SU-DHL-6 (cell line): Measurements from ENCODE around the gene SAMSN1.

Source experiments
- EZH2phosphoT487 ChIP-seq: fragments of 200-600 bp; sonication (generic), shearing (Covaris generic); conservative IDR thresholded peaks from 2 replicates; pipeline ENCODE4 v1.6.1; 2018; ENCODE audit warnings: mild to moderate bottlenecking, antibody characterized with exemption, low read length, moderate library complexity, mixed read lengths
- TF ChIP-seq, protein P1 (sequence below): fragments of 200-600 bp; sonication (generic); IDR thresholded peaks from one replicate; pipeline ENCODE4 v1.5.1; 2017; ENCODE audit warnings: antibody characterized with exemption, mild to moderate bottlenecking, low read length, moderate library complexity; ENCODE audit not compliant: insufficient read depth, poor library complexity, severe bottlenecking

- TF ChIP-seq, protein P1, sequence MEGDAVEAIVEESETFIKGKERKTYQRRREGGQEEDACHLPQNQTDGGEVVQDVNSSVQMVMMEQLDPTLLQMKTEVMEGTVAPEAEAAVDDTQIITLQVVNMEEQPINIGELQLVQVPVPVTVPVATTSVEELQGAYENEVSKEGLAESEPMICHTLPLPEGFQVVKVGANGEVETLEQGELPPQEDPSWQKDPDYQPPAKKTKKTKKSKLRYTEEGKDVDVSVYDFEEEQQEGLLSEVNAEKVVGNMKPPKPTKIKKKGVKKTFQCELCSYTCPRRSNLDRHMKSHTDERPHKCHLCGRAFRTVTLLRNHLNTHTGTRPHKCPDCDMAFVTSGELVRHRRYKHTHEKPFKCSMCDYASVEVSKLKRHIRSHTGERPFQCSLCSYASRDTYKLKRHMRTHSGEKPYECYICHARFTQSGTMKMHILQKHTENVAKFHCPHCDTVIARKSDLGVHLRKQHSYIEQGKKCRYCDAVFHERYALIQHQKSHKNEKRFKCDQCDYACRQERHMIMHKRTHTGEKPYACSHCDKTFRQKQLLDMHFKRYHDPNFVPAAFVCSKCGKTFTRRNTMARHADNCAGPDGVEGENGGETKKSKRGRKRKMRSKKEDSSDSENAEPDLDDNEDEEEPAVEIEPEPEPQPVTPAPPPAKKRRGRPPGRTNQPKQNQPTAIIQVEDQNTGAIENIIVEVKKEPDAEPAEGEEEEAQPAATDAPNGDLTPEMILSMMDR: no peak
- no peak for TF ChIP-seq EZH2phosphoT487
These were observed 38.4 kb upstream of the SAMSN1 start for GRCh38 chr21:14584357-14585095.
